B cell (primary cell): ENCODE data around the gene TSPOAP1. TPM values are rescaled to one million over a fixed set of nuclear protein-coding genes. Genes with fewer than 3 reads are reported as not detected.
A peak's percentile ranks its signal among the peaks of the same experiment; 100 is the strongest.

ENCODE experiments used
- ATAC-seq: fragments of 200-7000 bp; cut with Tn5 transposase; one replicate; pipeline ENCODE4 v1.10.0; 2021; ENCODE audit warnings: low read depth, mild to moderate bottlenecking, moderate number of reproducible peaks, moderate library complexity
- CTCF ChIA-PET: fragments of 350-600 bp; sonication (Branson Sonifier 250); formaldehyde crosslinking; loops from one replicate; lab custom pipeline; 2021; ENCODE audit warnings: antibody characterized with exemption, inconsistent platforms; lab: Charles Lee
- POLR2A ChIA-PET: fragments of 350-600 bp; sonication (Branson Sonifier 250); formaldehyde crosslinking; loops from one replicate; lab custom pipeline; 2021; ENCODE audit warnings: antibody characterized with exemption; lab: Charles Lee
- DNase-seq: peaks from one replicate; pipeline ENCODE4 v3.0.0; 2013
- H2AFZ ChIP-seq: 2 replicates; pipeline ENCODE4 v1.6.1; 2012; ENCODE audit warnings: mild to moderate bottlenecking, low read depth, low read length; ENCODE audit not compliant: insufficient read depth, poor library complexity, severe bottlenecking
- H3K27ac ChIP-seq, 2 donors: 1 replicate in 1 of 2; 2 replicates in 1 of 2; pipeline ENCODE4 v1.5.1; 2012 to 2013; ENCODE audit warnings: low read length in 2 of 2, mild to moderate bottlenecking in 2 of 2, moderate library complexity in 1 of 2
- H3K27me3 ChIP-seq, 4 experiments: fragments of 200-600 bp in 1 of 4; sonication (generic) in 1 of 4; replicated peaks in 1 of 4; 1 replicate in 2 of 4; 2 replicates in 2 of 4; pipeline versions ENCODE4 v1.6.1 to v1.7.0; 2013 to 2016; ENCODE audit warnings: low read length in 3 of 4, mild to moderate bottlenecking in 2 of 4, mixed read lengths in 1 of 4, moderate library complexity in 1 of 4; ENCODE audit not compliant: insufficient read depth in 4 of 4, control insufficient read depth in 3 of 4; ENCODE audit errors: control extremely low read depth in 1 of 4
- H3K36me3 ChIP-seq, 2 experiments: replicated peaks in 1 of 2; 1 replicate in 1 of 2; 2 replicates in 1 of 2; pipeline versions ENCODE4 v1.6.1 to v1.7.1; 2013; ENCODE audit warnings: low read length in 1 of 2; ENCODE audit not compliant: insufficient read depth in 2 of 2, control insufficient read depth in 1 of 2; ENCODE audit errors: control extremely low read depth in 1 of 2, extremely low read depth in 1 of 2
- H3K4me1 ChIP-seq, 2 donors: fragments of 200-600 bp in 1 of 2; sonication (generic) in 1 of 2; 1 replicate in 1 of 2; 2 replicates in 1 of 2; pipeline versions ENCODE4 v1.5.1 to v1.6.1; 2013 to 2017; ENCODE audit warnings: low read length in 2 of 2; ENCODE audit not compliant: control insufficient read depth in 2 of 2, insufficient read depth in 2 of 2
- H3K4me2 ChIP-seq: replicated peaks from 2 replicates; pipeline ENCODE3; 2012; ENCODE audit warnings: mild to moderate bottlenecking, low read depth, low read length; ENCODE audit not compliant: poor library complexity, severe bottlenecking
- H3K4me3 ChIP-seq, 5 experiments: fragments of 200-600 bp in 1 of 5; sonication (generic) in 1 of 5; 1 replicate in 3 of 5; 2 replicates in 2 of 5; pipeline versions ENCODE4 v1.5.1 to v1.7.0; 2011 to 2016; ENCODE audit warnings: low read length in 4 of 5, mild to moderate bottlenecking in 4 of 5, low read depth in 2 of 5, control low read depth in 1 of 5, moderate library complexity in 1 of 5; ENCODE audit not compliant: insufficient read depth in 1 of 5; ENCODE audit errors: control extremely low read depth in 1 of 5, extremely low read depth in 1 of 5
- H3K79me2 ChIP-seq: fragments of 200-600 bp; sonication (generic); one replicate; pipeline ENCODE4 v1.6.0; 2016; ENCODE audit warnings: low read length; ENCODE audit not compliant: control insufficient read depth, insufficient read depth
- H3K9ac ChIP-seq: fragments of 200-600 bp; sonication (generic); 2 replicates; pipeline ENCODE4 v1.6.1; 2017; ENCODE audit warnings: mild to moderate bottlenecking, low read length, moderate library complexity
- H3K9me3 ChIP-seq, 3 donors: one replicate each; pipeline versions ENCODE4 v1.6.1 to v1.7.1; 2013; ENCODE audit warnings: low read length in 2 of 3; ENCODE audit not compliant: control insufficient read depth in 2 of 3, insufficient read depth in 1 of 3; ENCODE audit errors: control extremely low read depth in 1 of 3
- H4K20me1 ChIP-seq: 2 replicates; pipeline ENCODE4 v1.6.0; 2012; ENCODE audit warnings: mild to moderate bottlenecking, low read length; ENCODE audit not compliant: insufficient read depth, control insufficient read depth, poor library complexity, severe bottlenecking
- H3K27ac Mint-ChIP-seq: one replicate; pipeline ENCODE4 v1.8.0; 2021; ENCODE audit warnings: mixed read lengths
- H3K27me3 Mint-ChIP-seq: one replicate; pipeline ENCODE4 v1.8.0; 2021; ENCODE audit warnings: mixed read lengths
- H3K4me1 Mint-ChIP-seq: one replicate; pipeline ENCODE4 v1.8.0; 2021; ENCODE audit warnings: mixed read lengths
- H3K4me3 Mint-ChIP-seq: one replicate; pipeline ENCODE4 v1.8.0; 2021; ENCODE audit warnings: mixed read lengths
- H3K9me3 Mint-ChIP-seq: one replicate; pipeline ENCODE4 v1.8.0; 2022; ENCODE audit warnings: mixed read lengths; ENCODE audit not compliant: insufficient read depth
- EZH2 ChIP-seq: IDR thresholded peaks from 2 replicates; pipeline ENCODE4 v1.6.1; 2012; ENCODE audit warnings: borderline replicate concordance, low read depth, mild to moderate bottlenecking, moderate library complexity, low read length; ENCODE audit not compliant: insufficient read depth, poor library complexity, severe bottlenecking
- WGBS: methylation state at CpG from one replicate; pipeline ENCODE4 v1.1.5; 2013; ENCODE audit warnings: missing lambda C conversion rate; ENCODE audit not compliant: insufficient coverage; 5-methylcytosine and 5-hydroxymethylcytosine counted together
- intact Hi-C: fragments of 100-400 bp; cut with micrococcal nuclease; formaldehyde crosslinking; loops from one replicate; pipeline ENCODE4 v1.10.0; 2022
- polyA plus RNA-seq: library from polyadenylated mRNA; depleted of rRNA; stranded (reverse); fragments of >200 nt; gene quantifications from 2 replicates; pipeline ENCODE4 v1.2.3, GENCODE V29; 2012
- total RNA-seq, 2 donors: library from RNA; stranded (reverse); fragments of 120-200 nt in 1 of 2; gene quantifications; 1 replicate in 1 of 2; 2 replicates in 1 of 2; pipeline versions ENCODE4 v1.2.3 to v1.2.4, GENCODE V29; 2013 to 2022
- TF ChIP-seq, protein P1 (sequence below): fragments of 200-600 bp; IDR thresholded peaks from one replicate; pipeline ENCODE4 v1.8.0; 2022; ENCODE audit warnings: antibody characterized with exemption, mild to moderate bottlenecking

The TSPOAP1 gene
- total and polyA plus RNA-seq, 2 donors (not counting 1 experiment from before 2014, with no cell fraction given), result 10.8 to 30.7 TPM

DNA sequence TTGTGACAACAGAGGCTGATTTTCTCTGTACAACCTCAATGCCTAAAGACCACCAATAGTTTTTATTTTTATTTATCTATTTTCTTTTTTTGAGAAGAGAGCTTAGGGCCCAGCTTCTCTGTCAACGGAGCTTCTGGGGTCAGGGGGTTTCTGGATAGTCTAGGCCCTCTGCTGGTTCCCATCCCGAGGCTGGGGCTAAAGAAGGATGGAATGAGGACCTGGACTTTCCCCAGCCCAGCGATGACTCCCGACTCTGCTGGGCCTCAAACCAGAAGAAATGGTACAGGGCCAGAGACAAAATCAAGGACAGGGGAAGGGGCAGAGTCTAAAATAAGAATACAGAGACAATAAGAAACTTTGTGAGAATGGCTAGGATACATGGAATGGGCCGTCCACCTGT is 5.7 kb upstream of the TSPOAP1 start:
- TF ChIP-seq, protein P1, sequence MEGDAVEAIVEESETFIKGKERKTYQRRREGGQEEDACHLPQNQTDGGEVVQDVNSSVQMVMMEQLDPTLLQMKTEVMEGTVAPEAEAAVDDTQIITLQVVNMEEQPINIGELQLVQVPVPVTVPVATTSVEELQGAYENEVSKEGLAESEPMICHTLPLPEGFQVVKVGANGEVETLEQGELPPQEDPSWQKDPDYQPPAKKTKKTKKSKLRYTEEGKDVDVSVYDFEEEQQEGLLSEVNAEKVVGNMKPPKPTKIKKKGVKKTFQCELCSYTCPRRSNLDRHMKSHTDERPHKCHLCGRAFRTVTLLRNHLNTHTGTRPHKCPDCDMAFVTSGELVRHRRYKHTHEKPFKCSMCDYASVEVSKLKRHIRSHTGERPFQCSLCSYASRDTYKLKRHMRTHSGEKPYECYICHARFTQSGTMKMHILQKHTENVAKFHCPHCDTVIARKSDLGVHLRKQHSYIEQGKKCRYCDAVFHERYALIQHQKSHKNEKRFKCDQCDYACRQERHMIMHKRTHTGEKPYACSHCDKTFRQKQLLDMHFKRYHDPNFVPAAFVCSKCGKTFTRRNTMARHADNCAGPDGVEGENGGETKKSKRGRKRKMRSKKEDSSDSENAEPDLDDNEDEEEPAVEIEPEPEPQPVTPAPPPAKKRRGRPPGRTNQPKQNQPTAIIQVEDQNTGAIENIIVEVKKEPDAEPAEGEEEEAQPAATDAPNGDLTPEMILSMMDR, result no peak
- TF ChIP-seq EZH2, result no peak
- H3K4me3 Mint-ChIP-seq, result peak overlapping the region; percentile 91
- no peaks in the 10 kb centered on the region for H3K27me3 ChIP-seq
- no peaks in the 10 kb centered on the region for H3K9me3 ChIP-seq
- H3K27ac Mint-ChIP-seq, result peak overlapping the region; percentile 98
- H4K20me1 ChIP-seq, result peaks cover 31% of the 10 kb centered on the region
- peaks cover 50 to 73% of the 10 kb centered on the region in 2 donors for H3K4me1 ChIP-seq
- H3K4me3 ChIP-seq, result peak overlapping the region; percentile 4 to 100 (median 99)
- H3K4me1 Mint-ChIP-seq, result peaks cover 70% of the 10 kb centered on the region
- H3K27ac ChIP-seq, result peak overlapping the region; percentile 99 to 100
- intact Hi-C loops, result no loop called here
- ATAC-seq (no peak), DNase-seq (no peak)
- CTCF ChIA-PET, result interaction anchor here (0.7 to 4.8 kb wide), 5 partner anchors 10 to 83 kb away, joined by 3 to 119 read pairs (median 4); partner anchors contain the start of genes RNF43 and SUPT4H1
- no peaks in the 10 kb centered on the region for H3K9me3 Mint-ChIP-seq
- H3K27me3 Mint-ChIP-seq, result no peaks in the 10 kb centered on the region
- POLR2A ChIA-PET, result interaction anchor here (1.0 to 19.3 kb wide), 6 partner anchors 8 to 251 kb away, joined by 3 to 663 read pairs (median 25); partner anchors contain the start of genes RNF43 and SUPT4H1
- H3K79me2 ChIP-seq, result peaks cover 84% of the 10 kb centered on the region
- peak overlapping the region; percentile 92 for H3K4me2 ChIP-seq
- whole genome bisulfite sequencing, result 62% methylated on average over 3 of the region's 5 CpGs
- H3K9ac ChIP-seq, result peak overlapping the region; percentile 99
- peak overlapping the region; percentile 26 for H2AFZ ChIP-seq
- peaks cover 2 to 29% of the 10 kb centered on the region in 2 experiments for H3K36me3 ChIP-seq

DNA sequence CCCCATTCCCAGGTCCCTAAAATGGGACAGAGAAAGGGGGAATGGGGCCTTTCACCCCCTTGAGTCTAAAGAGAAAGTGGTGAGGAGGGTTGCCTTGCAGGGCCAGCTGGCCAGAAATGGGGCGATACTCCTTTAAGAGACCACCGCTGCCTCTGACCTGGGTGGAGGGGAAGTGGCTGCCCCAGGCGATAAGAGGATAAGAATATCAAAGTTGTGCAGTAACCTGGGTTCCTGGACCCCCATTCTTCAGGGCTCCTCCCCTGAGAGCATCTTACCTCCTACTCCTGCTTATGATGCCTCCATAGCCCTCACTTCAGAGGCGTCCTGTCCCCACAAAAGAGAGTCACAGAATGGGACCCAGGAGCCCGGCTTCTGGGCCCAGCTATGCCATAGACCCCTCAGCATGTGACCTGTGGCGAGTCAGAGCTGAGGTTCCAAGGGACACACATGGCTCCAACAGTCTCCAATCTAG is 5.2 kb upstream of the TSPOAP1 start:
- H3K9me3 ChIP-seq, result no peaks in the 10 kb centered on the region
- Mint-ChIP-seq H3K9me3 (no peaks in the 10 kb centered on the region), H3K4me3 (peak overlapping the region; percentile 91), H3K27ac (peak overlapping the region; percentile 98), H3K4me1 (peaks cover 70% of the 10 kb centered on the region), H3K27me3 (no peaks in the 10 kb centered on the region)
- no peaks in the 10 kb centered on the region for H3K27me3 ChIP-seq
- no peak for TF ChIP-seq EZH2
- TF ChIP-seq, protein P1, result no peak
- peak; percentile 37 for DNase-seq
- 0% methylated on average over 3 of the region's 6 CpGs for WGBS
- H3K4me1 ChIP-seq, result peaks cover 50 to 73% of the 10 kb centered on the region in 2 donors
- ATAC-seq, result no peak
- H3K79me2 ChIP-seq, result peaks cover 84% of the 10 kb centered on the region
- intact Hi-C loops, result no loop called here
- ChIA-PET CTCF (interaction anchor here (0.7 to 4.8 kb wide), 7 partner anchors 6 to 154 kb away, joined by 3 to 119 read pairs (median 4); partner anchors contain the start of genes HSF5, RNF43 and SUPT4H1), POLR2A (interaction anchor here (1.0 to 19.3 kb wide), 6 partner anchors 8 to 251 kb away, joined by 3 to 663 read pairs (median 25); partner anchors contain the start of genes RNF43 and SUPT4H1)
- peak overlapping the region; percentile 99 for H3K9ac ChIP-seq
- H4K20me1 ChIP-seq, result peaks cover 36% of the 10 kb centered on the region
- H2AFZ ChIP-seq, result no peak overlapping the region
- peak overlapping the region; percentile 92 for H3K4me2 ChIP-seq
- peak overlapping the region; percentile 4 to 100 (median 99) for H3K4me3 ChIP-seq
- H3K27ac ChIP-seq, result peak overlapping the region; percentile 99 to 100
- H3K36me3 ChIP-seq, result peaks cover 2 to 29% of the 10 kb centered on the region in 2 experiments
